Mucosa of stomach (tissue), 1 donor: Measurements from ENCODE around the gene RRN3.
"Not testable (repeated sequence)": the region's sequence is repeated elsewhere in the genome, so short reads cannot be mapped to it uniquely, and the experiment has no call there.

Experiments
- H3K27me3 ChIP-seq: one replicate; pipeline ENCODE4 v1.7.0; 2013; ENCODE audit warnings: mild to moderate bottlenecking, low read length; ENCODE audit not compliant: control insufficient read depth, insufficient read depth
- H3K36me3 ChIP-seq: one replicate; pipeline ENCODE4 v1.7.0; 2013; ENCODE audit warnings: low read length; ENCODE audit not compliant: control insufficient read depth, insufficient read depth
- H3K4me1 ChIP-seq: one replicate; pipeline ENCODE4 v1.7.0; 2013; ENCODE audit warnings: mild to moderate bottlenecking, low read length; ENCODE audit not compliant: control insufficient read depth, insufficient read depth
- H3K4me3 ChIP-seq: one replicate; pipeline ENCODE4 v1.7.0; 2013; ENCODE audit warnings: low read length
- H3K9ac ChIP-seq: one replicate; pipeline ENCODE4 v1.7.0; 2013; ENCODE audit warnings: mild to moderate bottlenecking, low read length, moderate library complexity
- H3K9me3 ChIP-seq: one replicate; pipeline ENCODE4 v1.7.0; 2013; ENCODE audit warnings: mild to moderate bottlenecking, low read length, moderate library complexity; ENCODE audit not compliant: control insufficient read depth
- donor health status: Pancreatic carcinoma.

RRN3 gene

GRCh38 chr16:15028345-15028715 is 65.7 kb downstream of the RRN3 start:
- not testable (repeated sequence) for H3K9me3 ChIP-seq, H3K4me3 ChIP-seq, H3K4me1 ChIP-seq, H3K27me3 ChIP-seq, H3K9ac ChIP-seq, H3K36me3 ChIP-seq

- H3K9ac ChIP-seq, H3K27me3 ChIP-seq, H3K9me3 ChIP-seq, H3K4me1 ChIP-seq, H3K36me3 ChIP-seq, H3K4me3 ChIP-seq: not testable (repeated sequence)
These were observed 66.3 kb downstream of the RRN3 start for GRCh38 chr16:15027503-15028344.

GRCh38 chr16:15027051-15027450 is 67.0 kb downstream of the RRN3 start:
- H3K9me3 ChIP-seq, H3K9ac ChIP-seq, H3K36me3 ChIP-seq: not testable (repeated sequence)

DNA sequence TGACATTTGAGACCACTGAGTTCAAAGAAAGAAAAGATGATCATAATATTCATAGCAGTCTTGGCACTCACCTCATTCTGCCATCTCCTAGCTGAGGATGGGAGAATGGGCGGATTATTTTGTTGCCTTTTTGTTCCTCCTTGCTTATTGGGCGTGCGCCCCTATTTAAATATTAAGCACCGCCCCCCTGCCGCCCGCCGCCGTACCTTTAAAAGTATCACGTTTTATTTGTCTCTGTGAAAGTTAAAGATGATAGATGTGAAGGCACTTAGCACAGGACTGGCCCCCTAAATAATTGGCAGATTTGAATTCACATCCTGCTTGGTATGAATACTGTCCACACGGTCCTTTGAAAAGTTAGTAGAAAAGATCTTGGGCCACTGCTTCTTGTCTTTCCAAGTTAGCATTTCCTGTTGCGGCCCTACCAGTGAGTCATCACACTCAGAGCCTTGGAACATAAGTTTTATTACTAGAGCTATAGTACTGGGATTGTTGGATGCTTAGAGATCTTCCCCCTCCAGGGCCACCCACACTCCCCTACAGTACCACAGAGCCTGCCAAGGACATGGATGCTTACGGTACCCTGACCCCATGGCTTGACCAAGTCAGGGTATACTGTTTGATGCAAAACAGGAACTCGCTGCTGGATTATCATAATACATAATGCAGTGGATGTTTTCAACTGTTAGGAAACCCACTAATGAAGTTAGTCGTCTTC is 68.7 kb downstream of the RRN3 start:
- not testable (repeated sequence) for H3K9ac ChIP-seq

More at GRCh38 chr16:15027051-15027450, 67.0 kb downstream of the RRN3 start:
- H3K4me1 ChIP-seq, H3K4me3 ChIP-seq, H3K27me3 ChIP-seq: not testable (repeated sequence)

DNA sequence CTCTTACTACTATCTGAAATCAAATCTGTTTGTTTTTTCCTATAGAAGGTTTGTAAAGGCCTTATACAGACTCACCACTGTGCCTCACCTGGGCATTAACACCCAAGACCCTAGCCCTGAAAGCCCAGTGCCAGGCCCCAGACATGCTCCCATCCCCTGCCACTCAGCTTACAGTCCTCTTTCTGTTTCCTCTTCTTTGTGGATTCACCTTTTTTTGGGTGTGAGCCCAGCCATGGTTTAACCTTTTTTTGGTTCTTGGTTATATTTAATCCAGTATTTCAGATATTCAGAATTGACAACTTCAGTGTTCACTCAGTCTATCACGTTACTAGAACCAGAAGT is 69.2 kb downstream of the RRN3 start:
- H3K4me1 ChIP-seq, H3K9me3 ChIP-seq, H3K9ac ChIP-seq, H3K36me3 ChIP-seq, H3K27me3 ChIP-seq, H3K4me3 ChIP-seq: not testable (repeated sequence)

More for the DNA sequence above, 68.7 kb downstream of the RRN3 start:
- not testable (repeated sequence) for H3K27me3 ChIP-seq, H3K4me1 ChIP-seq, H3K4me3 ChIP-seq, H3K36me3 ChIP-seq, H3K9me3 ChIP-seq

GRCh38 chr16:15023381-15024077 is 70.5 kb downstream of the RRN3 start:
- not testable (repeated sequence) for H3K9me3 ChIP-seq, H3K4me3 ChIP-seq, H3K36me3 ChIP-seq, H3K4me1 ChIP-seq, H3K27me3 ChIP-seq, H3K9ac ChIP-seq

GRCh38 chr16:15022194-15022593 is 71.9 kb downstream of the RRN3 start:
- not testable (repeated sequence) for H3K9ac ChIP-seq, H3K4me3 ChIP-seq, H3K9me3 ChIP-seq, H3K36me3 ChIP-seq, H3K27me3 ChIP-seq, H3K4me1 ChIP-seq

DNA sequence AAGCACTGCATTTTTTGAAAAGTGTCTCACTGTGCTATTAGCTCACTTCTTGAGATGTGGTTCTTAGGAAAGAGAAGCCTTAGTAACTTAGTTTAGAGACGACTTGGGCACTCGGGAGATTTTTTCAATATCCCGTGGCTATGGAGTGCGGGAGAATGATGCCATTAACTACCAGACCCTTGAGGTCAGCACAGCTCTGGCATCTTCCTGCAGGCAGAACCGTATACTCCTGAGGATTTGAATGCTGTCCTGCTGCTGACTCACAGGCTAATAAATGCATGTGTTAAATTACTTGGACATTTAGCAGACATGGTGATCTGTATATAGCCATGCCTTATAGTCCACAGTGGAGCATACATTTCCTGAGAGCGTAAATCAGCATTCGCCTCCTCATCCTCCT is 72.6 kb downstream of the RRN3 start:
- H3K27me3 ChIP-seq = not testable (repeated sequence)

GRCh38 chr16:15016951-15017580 is 77.0 kb downstream of the RRN3 start:
- not testable (repeated sequence) for H3K9me3 ChIP-seq, H3K27me3 ChIP-seq, H3K4me3 ChIP-seq, H3K36me3 ChIP-seq, H3K9ac ChIP-seq
- peaks cover 11% of the 10 kb centered on the region for H3K4me1 ChIP-seq

More for the DNA sequence above, 72.6 kb downstream of the RRN3 start:
- H3K36me3 ChIP-seq, H3K4me3 ChIP-seq, H3K9me3 ChIP-seq, H3K9ac ChIP-seq, H3K4me1 ChIP-seq: not testable (repeated sequence)

DNA sequence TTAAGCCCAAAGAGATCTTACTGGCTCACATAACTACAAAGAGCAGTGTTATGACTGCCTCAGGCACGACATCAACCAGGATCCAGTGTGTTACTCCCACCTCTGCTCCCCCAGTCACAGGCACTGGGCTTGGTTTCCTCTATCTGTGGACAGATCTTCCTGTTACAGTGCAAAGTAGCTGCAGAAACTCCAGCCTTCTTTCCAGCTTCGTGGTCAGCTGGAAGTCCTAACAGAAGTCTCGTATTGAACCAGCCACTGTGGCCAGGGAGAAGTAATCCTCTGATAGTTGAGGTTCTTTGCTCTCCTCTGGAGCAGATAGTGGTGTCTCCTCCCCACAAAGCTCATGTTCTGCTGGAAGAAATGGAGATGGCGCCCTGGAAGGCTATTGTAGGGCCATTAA is 77.7 kb downstream of the RRN3 start:
- peaks cover 11% of the 10 kb centered on the region for H3K4me1 ChIP-seq
- H3K4me3 ChIP-seq, H3K9ac ChIP-seq, H3K36me3 ChIP-seq, H3K9me3 ChIP-seq, H3K27me3 ChIP-seq: not testable (repeated sequence)

- not testable (repeated sequence) for H3K27me3 ChIP-seq, H3K9me3 ChIP-seq, H3K36me3 ChIP-seq, H3K9ac ChIP-seq, H3K4me3 ChIP-seq
- H3K4me1 ChIP-seq = peaks cover 11% of the 10 kb centered on the region
These were observed 78.4 kb downstream of the RRN3 start for GRCh38 chr16:15015671-15016070.

- H3K4me1 ChIP-seq = peaks cover 11% of the 10 kb centered on the region
- not testable (repeated sequence) for H3K27me3 ChIP-seq, H3K9me3 ChIP-seq, H3K9ac ChIP-seq, H3K36me3 ChIP-seq, H3K4me3 ChIP-seq
These were observed 81.1 kb downstream of the RRN3 start for GRCh38 chr16:15012941-15013340.
